ENCODE data around the gene VARS2.
A peak's percentile ranks its signal among the peaks of the same experiment; 100 is the strongest.
"Not testable (repeated sequence)": the region's sequence is repeated elsewhere in the genome, so short reads cannot be mapped to it uniquely, and the experiment has no call there.

VARS2 gene
- total RNA-seq = 0.48 to 2.3 reads per million in 2 donors

DNA sequence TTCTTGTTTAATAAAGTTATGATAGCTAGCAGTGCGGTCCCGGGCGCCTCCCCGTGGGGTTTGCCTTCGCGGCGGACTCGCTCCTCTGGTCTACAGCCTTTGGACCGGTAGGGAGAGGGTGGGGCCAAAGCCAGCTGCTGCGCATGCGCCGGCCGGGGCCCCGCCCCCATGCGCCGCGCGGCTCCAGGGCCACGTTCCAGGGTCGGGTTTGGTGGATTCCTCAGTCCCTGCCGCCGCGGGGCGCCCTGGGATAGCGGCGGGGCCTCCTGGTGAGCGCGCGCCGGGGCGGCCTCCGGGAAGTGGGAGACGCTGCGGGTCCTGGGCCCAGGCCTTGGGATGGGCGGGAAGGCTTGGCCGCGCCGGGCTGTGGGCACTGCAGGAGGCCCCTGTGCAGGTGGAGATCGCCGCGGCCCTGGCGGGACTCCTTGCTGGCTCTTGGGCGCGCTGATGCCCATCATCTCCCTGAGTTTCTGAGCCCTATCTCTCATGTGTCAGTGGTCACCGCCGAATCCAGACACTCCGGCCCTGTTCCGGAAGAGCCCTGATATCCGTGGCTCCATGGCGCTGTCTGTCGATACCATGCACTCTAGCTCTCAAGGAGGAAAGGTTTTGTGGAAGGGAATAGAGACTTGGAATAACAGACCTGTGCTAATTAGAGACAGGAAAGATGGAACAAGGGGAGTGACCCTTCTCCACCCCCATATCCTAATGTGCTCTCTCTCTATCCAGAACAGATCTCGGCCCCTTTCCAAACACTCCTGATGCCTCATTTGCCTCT is at the start of gene VARS2:
VARS2 (plus strand) TSS at position 163 of the 778 bp plus-strand sequence; CDS start at position 762, 599 bp downstream.
- DNase-seq = peak; percentile 79

DNA sequence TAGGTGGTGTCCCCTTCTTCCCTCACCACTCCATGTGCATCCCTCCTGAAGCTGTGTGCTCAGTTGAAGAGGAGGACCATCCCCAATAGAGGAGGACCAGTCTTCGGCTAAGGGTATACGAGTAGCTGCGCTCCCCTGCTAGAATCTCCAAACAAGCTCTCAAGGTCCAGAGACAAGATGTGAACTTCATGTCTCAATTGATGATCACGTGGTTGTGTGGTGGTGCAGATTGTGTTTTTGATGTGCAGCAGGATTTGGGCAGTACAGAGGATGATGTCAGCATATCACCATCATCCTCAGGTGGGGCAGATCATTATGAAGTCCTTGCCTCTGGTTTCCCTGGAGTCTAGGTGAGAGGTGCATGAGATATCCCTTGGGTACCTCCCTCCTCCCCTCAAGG is 49.7 kb upstream of the VARS2 start:
- DNase-seq = no peak

DNA sequence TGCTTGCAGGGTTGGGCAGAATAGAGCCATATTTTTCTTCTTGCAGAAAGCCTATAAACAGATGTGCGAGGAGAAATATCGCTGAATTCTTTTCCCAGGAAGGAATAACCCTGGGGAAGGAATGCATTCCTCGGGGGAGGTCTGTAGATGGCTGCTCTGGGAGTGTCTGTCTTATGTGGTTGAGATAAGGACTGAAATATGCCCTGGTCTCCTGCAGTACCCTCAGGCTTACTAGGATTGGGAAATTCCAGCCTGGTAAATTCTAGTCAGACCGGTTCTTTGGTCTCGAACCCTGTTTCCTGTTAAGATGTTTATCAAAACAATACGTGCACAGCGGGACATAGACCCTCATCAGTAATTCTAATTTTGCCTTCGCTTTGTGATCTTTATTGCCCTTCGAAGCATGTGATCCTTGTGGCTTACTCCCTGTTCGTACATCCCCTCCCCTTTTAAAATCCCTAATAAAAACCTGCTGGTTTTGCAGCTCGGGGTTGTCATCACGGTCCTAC is 44.7 kb upstream of the VARS2 start:
- not testable (repeated sequence) for DNase-seq

GRCh38 chr6:30870546-30870945 is 43.5 kb upstream of the VARS2 start:
- DNase-seq = no peak

GRCh38 chr6:30871592-30872183 is 42.4 kb upstream of the VARS2 start:
- DNase-seq = no peak

DNA sequence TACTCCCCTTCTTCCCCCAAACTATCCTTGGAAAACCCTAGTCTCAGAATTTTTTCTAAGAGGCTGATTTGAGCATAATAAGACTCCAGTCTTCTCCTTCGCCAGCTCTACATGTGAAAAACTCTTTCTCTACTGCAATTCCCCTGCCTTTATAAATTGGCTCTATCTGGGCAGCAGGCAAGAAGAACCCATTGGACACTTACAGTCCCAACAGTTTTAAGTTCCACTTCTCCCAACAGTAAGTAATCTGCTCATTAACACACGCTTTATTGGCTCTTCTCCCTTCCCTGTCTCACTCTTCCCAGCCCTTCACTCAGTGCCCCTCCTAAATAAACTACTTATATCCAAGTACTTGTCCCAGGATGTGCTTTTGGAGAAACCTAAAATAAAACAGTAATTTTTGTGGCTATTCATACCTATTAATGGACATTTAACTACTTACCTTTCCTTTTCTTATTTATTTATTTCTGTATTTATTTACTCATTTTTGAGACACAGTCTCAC is 40.8 kb upstream of the VARS2 start:
- no peak for DNase-seq

- not testable (repeated sequence) for DNase-seq
Observed at GRCh38 chr6:30873795-30874194, 40.2 kb upstream of the VARS2 start.

DNA sequence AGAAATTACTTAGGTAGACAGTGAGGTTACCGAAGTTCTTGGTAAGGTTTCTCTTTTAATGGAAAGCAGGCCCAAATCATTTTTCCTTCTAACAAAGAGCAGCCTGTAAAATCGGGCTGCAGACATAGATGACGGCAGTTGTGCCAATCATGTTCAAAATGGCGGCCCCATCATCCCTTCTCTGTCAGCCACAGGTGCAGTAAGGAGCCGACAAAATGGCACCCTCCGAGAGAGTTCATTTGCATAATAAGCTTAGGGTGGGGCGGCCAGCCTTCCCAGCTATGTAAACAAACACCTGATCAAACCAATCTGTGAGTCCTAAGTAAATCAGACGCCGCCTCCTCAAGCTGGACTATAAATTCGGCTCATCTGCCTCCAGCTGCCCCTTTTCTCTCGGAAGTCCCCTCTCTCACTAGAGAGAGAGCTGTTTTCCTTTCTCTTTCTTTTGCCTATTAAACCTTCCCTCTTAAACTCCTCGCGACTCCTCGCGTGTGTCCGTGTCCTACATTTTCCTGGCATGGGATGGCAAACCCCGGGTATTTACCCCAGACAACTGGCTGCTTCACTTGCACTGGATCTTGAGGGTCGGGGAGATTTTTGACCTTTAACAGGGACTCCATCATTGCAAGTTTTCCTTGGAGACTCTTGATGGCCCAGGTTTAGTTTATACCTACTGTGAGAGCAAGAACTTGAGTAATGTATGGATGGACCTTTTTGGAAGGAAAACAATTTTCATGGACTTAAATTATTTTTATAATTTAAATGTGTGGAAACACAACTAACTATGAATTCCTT is 38.6 kb upstream of the VARS2 start:
- DNase-seq = no peak

GRCh38 chr6:30876039-30876730 is 37.9 kb upstream of the VARS2 start:
- no peak for DNase-seq

- peak; percentile 58 for DNase-seq
Observed at GRCh38 chr6:30877419-30878262, 36.4 kb upstream of the VARS2 start.

DNA sequence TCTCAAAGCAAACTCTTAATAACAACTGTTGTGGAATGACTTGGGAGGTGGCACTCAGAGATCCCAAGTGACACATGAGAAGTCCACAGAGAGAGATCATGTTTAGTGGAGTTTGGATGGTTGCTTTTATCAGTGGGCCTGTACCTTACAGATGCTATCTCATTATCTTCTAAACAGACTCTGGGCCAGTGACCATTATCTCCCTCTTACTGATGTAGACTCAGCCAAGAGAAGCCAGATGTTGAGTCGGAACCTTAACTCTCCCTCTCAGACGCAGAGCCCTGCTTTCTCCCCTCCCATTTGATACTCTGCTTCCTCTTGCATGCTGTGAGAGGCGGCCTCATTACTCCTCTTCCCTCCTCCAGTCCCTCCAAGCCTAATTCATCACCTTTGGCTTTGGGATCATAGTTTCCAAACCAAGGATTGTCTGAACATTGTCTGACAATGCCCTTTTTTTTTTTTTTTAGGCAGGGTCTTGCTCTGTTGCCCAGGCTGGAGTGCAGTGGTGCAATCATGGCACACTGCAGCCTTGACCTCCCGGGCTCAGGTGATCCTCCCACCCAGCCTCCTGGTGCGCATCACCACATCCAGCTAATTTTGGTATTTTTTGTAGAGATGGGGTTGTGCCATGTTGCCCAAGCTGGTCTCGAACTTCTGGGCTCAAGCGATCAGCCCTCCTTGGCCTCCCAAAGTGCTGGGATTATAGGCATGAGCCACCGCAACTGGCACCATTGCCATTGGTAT is 34.2 kb upstream of the VARS2 start:
- DNase-seq = no peak

DNA sequence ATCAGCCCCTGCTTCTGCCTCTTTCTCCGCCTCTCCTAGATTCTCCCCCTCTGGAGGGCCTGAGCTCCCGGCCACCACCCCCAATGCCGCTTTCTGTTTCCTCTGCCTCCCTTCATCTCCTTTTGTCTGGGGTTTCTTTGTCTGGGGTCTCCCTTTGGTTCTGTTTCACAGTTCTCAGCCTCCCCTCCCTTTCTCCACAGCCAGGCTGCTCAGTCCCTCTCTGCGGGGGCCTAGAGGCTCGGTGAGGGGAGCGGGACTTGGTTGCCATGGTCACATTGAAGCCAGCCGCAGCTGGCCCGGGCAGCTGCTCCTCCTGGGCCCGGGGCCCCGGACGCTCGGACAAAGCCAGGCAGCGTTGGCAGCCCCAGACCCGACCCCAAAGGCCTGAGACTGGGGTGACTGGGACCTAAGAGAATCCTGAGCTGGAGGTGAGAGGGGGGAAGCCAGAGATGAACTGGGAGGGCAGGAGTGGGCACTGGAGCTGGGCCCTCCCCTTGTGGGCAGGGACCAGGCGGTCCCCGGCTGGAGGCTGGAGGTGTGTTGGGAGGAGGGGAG is 33.3 kb upstream of the VARS2 start:
- DNase-seq = no peak

- DNase-seq = no peak
Observed at GRCh38 chr6:30881392-30882203, 32.4 kb upstream of the VARS2 start.

- no peak for DNase-seq
Observed at GRCh38 chr6:30882204-30882758, 31.8 kb upstream of the VARS2 start.

DNA sequence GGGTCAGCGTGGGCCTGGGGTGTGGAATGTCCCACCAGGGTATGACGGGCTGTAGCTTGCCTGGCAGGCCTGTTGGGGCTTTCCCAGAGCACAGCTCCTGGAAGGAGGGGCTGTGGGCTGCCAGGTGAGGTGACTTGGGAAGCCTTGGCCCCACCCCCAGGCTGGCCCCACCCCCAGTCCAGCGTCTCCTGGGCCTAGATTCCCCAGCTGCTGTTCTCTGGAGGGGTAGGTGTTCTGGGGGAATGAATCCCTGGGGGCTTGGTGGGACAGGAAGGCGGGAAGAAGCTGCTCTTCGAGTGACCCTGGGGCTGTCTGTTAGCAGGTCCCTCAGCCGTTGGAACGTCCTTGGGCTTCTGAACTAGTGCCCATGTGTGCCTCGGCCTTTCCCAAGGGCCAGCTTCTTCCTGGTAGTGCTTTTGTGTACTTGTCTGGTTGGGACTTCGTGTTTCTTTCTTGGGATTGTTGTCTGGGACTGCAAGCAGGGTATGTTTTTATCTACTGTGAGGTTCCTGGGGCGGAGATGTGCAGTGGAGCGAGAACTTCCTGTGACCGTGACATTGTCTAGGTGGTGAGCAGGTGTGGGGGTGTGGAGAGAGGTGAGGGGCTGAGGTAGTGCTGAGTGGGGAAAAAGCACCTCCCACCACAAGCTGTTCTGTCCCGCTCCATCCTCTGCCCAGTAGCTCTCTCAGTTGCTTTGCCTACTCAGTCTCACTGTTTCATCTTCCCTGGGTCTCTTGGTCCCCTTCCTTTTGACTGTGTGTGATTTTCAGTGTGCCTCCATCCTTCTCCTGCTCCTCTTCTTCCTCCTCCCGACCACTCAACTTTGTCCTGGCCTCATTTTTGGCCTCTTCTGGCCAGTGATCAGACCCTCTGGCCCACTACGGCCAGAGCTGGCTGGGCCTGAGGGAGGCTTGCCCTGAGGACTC is 31.0 kb upstream of the VARS2 start:
- no peak for DNase-seq

GRCh38 chr6:30883685-30884520 is 30.1 kb upstream of the VARS2 start, which contains the start of gene DDR1:
TSS of gene DDR1 (plus strand) at chr6:30884519. CDS start at chr6:30888730, 4,211 bp downstream.
- DNase-seq = peak; percentile 35

Measured in T-helper 9 cell (primary cell).